Skeletal muscle tissue (tissue), 4 donors: ENCODE data around the gene CYP2F1. TPM values are rescaled to one million over a fixed set of nuclear protein-coding genes. Genes with fewer than 3 reads are reported as not detected.

Experiments
- H3K27ac ChIP-seq: one replicate; pipeline ENCODE4 v1.7.0; 2013; ENCODE audit warnings: mild to moderate bottlenecking, low read depth, low read length, inconsistent platforms
- H3K27me3 ChIP-seq, 3 donors: one replicate each; pipeline ENCODE4 v1.7.0; 2013; ENCODE audit warnings: low read length in 3 of 3; ENCODE audit not compliant: control insufficient read depth in 3 of 3, insufficient read depth in 3 of 3
- H3K36me3 ChIP-seq, 3 donors: one replicate each; pipeline ENCODE4 v1.7.0; 2013; ENCODE audit warnings: low read length in 3 of 3; ENCODE audit not compliant: control insufficient read depth in 3 of 3, insufficient read depth in 3 of 3
- H3K4me1 ChIP-seq, 3 donors: one replicate each; pipeline ENCODE4 v1.7.0; 2013; ENCODE audit warnings: low read length in 3 of 3, mild to moderate bottlenecking in 3 of 3; ENCODE audit not compliant: control insufficient read depth in 3 of 3, insufficient read depth in 3 of 3
- H3K4me3 ChIP-seq, 3 donors: one replicate each; pipeline ENCODE4 v1.7.0; 2013; ENCODE audit warnings: low read length in 3 of 3
- H3K9ac ChIP-seq, 3 donors: one replicate each; pipeline ENCODE4 v1.7.0; 2013; ENCODE audit warnings: low read length in 3 of 3, mild to moderate bottlenecking in 3 of 3, moderate library complexity in 2 of 3, low read depth in 1 of 3
- H3K9me3 ChIP-seq, 3 donors: one replicate each; pipeline ENCODE4 v1.7.0; 2013; ENCODE audit warnings: low read length in 3 of 3; ENCODE audit not compliant: control insufficient read depth in 3 of 3
- total RNA-seq: library from RNA; depleted of rRNA; stranded (reverse); fragments of >200 nt; gene quantifications from one replicate; pipeline ENCODE4 v1.2.3, GENCODE V29; 2014
- donor health status: Osteomylitis.

CYP2F1 gene
- total RNA-seq: not detected

GRCh38 chr19:41114132-41114531 lies at the start of gene CYP2F1:
TSS of gene CYP2F1 (plus strand) at chr19:41114432. CDS start at chr19:41116189, 1,757 bp downstream.
- H3K27ac ChIP-seq: no peak within 1 kb of the TSS
- H3K4me3 ChIP-seq: no peak within 1 kb of the TSS
- no peaks in the 10 kb centered on the region for H3K36me3 ChIP-seq
- no peak within 1 kb of the TSS for H3K9ac ChIP-seq
- H3K4me1 ChIP-seq: no peaks in the 10 kb centered on the region
- peaks cover 3 to 20% (median 17%) of the 10 kb centered on the region in 3 donors for H3K27me3 ChIP-seq
- H3K9me3 ChIP-seq: no peaks in the 10 kb centered on the region

GRCh38 chr19:41064974-41065569 lies 49.2 kb upstream of the CYP2F1 start:
- no peak overlapping the region for H3K4me3 ChIP-seq
- H3K36me3 ChIP-seq: no peaks in the 10 kb centered on the region
- H3K27me3 ChIP-seq: peaks cover 0 to 5% (median 0%) of the 10 kb centered on the region in 3 donors
- H3K9ac ChIP-seq: no peak overlapping the region
- H3K4me1 ChIP-seq: no peaks in the 10 kb centered on the region
- no peaks in the 10 kb centered on the region for H3K9me3 ChIP-seq
- H3K27ac ChIP-seq: no peak overlapping the region

- H3K4me1 ChIP-seq: no peaks in the 10 kb centered on the region
- H3K4me3 ChIP-seq: no peak overlapping the region
- H3K36me3 ChIP-seq: no peaks in the 10 kb centered on the region
- H3K27me3 ChIP-seq: peaks cover 0 to under 1% (median 0%) of the 10 kb centered on the region in 3 donors
- H3K9me3 ChIP-seq: peaks cover 0 to 4% (median 0%) of the 10 kb centered on the region in 3 donors
- no peak overlapping the region for H3K27ac ChIP-seq
- H3K9ac ChIP-seq: no peak overlapping the region
These were observed 37.9 kb upstream of the CYP2F1 start for GRCh38 chr19:41076286-41076685.

- Histone ChIP-seq H3K9ac (no peak overlapping the region), H3K4me1 (no peaks in the 10 kb centered on the region), H3K9me3 (peaks cover 0 to 2% (median 0%) of the 10 kb centered on the region in 3 donors), H3K27ac (no peak overlapping the region), H3K27me3 (peaks cover 0 to 24% (median 5%) of the 10 kb centered on the region in 3 donors), H3K4me3 (no peak overlapping the region), H3K36me3 (no peaks in the 10 kb centered on the region)
These were observed 30.7 kb upstream of the CYP2F1 start for GRCh38 chr19:41083516-41083915.

- no peak overlapping the region for H3K27ac ChIP-seq
- no peaks in the 10 kb centered on the region for H3K4me1 ChIP-seq
- peaks cover 0 to 2% (median 0%) of the 10 kb centered on the region in 3 donors for H3K9me3 ChIP-seq
- H3K9ac ChIP-seq: no peak overlapping the region
- H3K27me3 ChIP-seq: peaks cover 4 to 36% (median 11%) of the 10 kb centered on the region in 3 donors
- H3K36me3 ChIP-seq: no peaks in the 10 kb centered on the region
- no peak overlapping the region for H3K4me3 ChIP-seq
These were observed 28.4 kb upstream of the CYP2F1 start for GRCh38 chr19:41085748-41086415.

- Histone ChIP-seq H3K4me1 (no peaks in the 10 kb centered on the region), H3K27me3 (peaks cover 4 to 41% (median 7%) of the 10 kb centered on the region in 3 donors), H3K9me3 (no peaks in the 10 kb centered on the region), H3K27ac (no peak within 1 kb of the TSS), H3K9ac (no peak within 1 kb of the TSS), H3K4me3 (no peak within 1 kb of the TSS), H3K36me3 (no peaks in the 10 kb centered on the region)
These were observed 26.1 kb upstream of the CYP2F1 start, which contains the start of gene CYP2A13 for GRCh38 chr19:41088151-41088550. TSS of gene CYP2A13 (plus strand) at chr19:41088451. CDS start at chr19:41088472, 21 bp downstream.

- no peaks in the 10 kb centered on the region for H3K4me1 ChIP-seq
- H3K9me3 ChIP-seq: no peaks in the 10 kb centered on the region
- H3K27me3 ChIP-seq: peaks cover 4 to 44% (median 19%) of the 10 kb centered on the region in 3 donors
- no peak overlapping the region for H3K27ac ChIP-seq
- no peaks in the 10 kb centered on the region for H3K36me3 ChIP-seq
- H3K4me3 ChIP-seq: no peak overlapping the region
- H3K9ac ChIP-seq: no peak overlapping the region
These were observed 24.3 kb upstream of the CYP2F1 start for GRCh38 chr19:41089959-41090358.

GRCh38 chr19:41095703-41096102 lies 18.5 kb upstream of the CYP2F1 start:
- Histone ChIP-seq H3K4me1 (no peaks in the 10 kb centered on the region), H3K27me3 (peaks cover under 1 to 20% (median 16%) of the 10 kb centered on the region in 3 donors), H3K36me3 (no peaks in the 10 kb centered on the region), H3K9me3 (peaks cover 0 to 7% (median 2%) of the 10 kb centered on the region in 3 donors), H3K4me3 (no peak overlapping the region), H3K9ac (no peak overlapping the region), H3K27ac (no peak overlapping the region)

GRCh38 chr19:41096353-41096752 lies 17.9 kb upstream of the CYP2F1 start:
- H3K27me3 ChIP-seq: peaks cover 0 to 18% (median 14%) of the 10 kb centered on the region in 3 donors
- H3K9ac ChIP-seq: no peak overlapping the region
- no peaks in the 10 kb centered on the region for H3K36me3 ChIP-seq
- H3K27ac ChIP-seq: no peak overlapping the region
- H3K4me1 ChIP-seq: no peaks in the 10 kb centered on the region
- peaks cover 0 to 7% (median 2%) of the 10 kb centered on the region in 3 donors for H3K9me3 ChIP-seq
- no peak overlapping the region for H3K4me3 ChIP-seq

- Histone ChIP-seq H3K9me3 (peaks cover 0 to 7% (median 2%) of the 10 kb centered on the region in 3 donors), H3K27me3 (peaks cover 0 to 14% (median 14%) of the 10 kb centered on the region in 3 donors), H3K27ac (no peak overlapping the region), H3K9ac (no peak overlapping the region), H3K4me1 (no peaks in the 10 kb centered on the region), H3K4me3 (no peak overlapping the region), H3K36me3 (no peaks in the 10 kb centered on the region)
These were observed 16.9 kb upstream of the CYP2F1 start for GRCh38 chr19:41097302-41097701.
